Fibroblast of the conjunctiva (primary cell): Measurements from ENCODE around the gene ZPR1.
"Not testable (repeated sequence)": the region's sequence is repeated elsewhere in the genome, so short reads cannot be mapped to it uniquely, and the experiment has no call there.

Experiments
- DNase-seq: peaks from one replicate; pipeline ENCODE4 v3.0.0-alpha.2; 2010; ENCODE audit warnings: low read depth

ZPR1 gene

GRCh38 chr11:116792144-116792868 lies 4.5 kb upstream of the ZPR1 start:
- DNase-seq: no peak

- no peak for DNase-seq
Observed at GRCh38 chr11:116791813-116792143, 4.0 kb upstream of the ZPR1 start, which contains the start of gene APOA5. Gene APOA5, minus strand, starts transcription at chr11:116791879. Its CDS starts 19 bp downstream, at chr11:116791860.

GRCh38 chr11:116791002-116791812 lies 3.4 kb upstream of the ZPR1 start:
- DNase-seq: no peak

- DNase-seq: no peak
Observed at GRCh38 chr11:116790167-116791001, 2.6 kb upstream of the ZPR1 start.

GRCh38 chr11:116788975-116789374 lies 1.2 kb upstream of the ZPR1 start:
- no peak for DNase-seq

GRCh38 chr11:116788534-116788933 lies 711 bp upstream of the ZPR1 start:
- DNase-seq: no peak

GRCh38 chr11:116787436-116787785 lies 412 bp downstream of the ZPR1 start:
- no peak for DNase-seq

- DNase-seq: no peak
Observed at GRCh38 chr11:116786966-116787365, 857 bp downstream of the ZPR1 start.

- no peak for DNase-seq
Observed at GRCh38 chr11:116786326-116786725, 1.5 kb downstream of the ZPR1 start.

- no peak for DNase-seq
Observed at GRCh38 chr11:116782728-116783127, 5.1 kb downstream of the ZPR1 start.

- DNase-seq: no peak
Observed at GRCh38 chr11:116778556-116778955, 9.3 kb downstream of the ZPR1 start.

GRCh38 chr11:116777056-116777455 lies 10.8 kb downstream of the ZPR1 start:
- no peak for DNase-seq

- DNase-seq: no peak
Observed at GRCh38 chr11:116776522-116776984, 11.3 kb downstream of the ZPR1 start.

- no peak for DNase-seq
Observed at GRCh38 chr11:116775975-116776374, 11.8 kb downstream of the ZPR1 start.

- no peak for DNase-seq
Observed at GRCh38 chr11:116774661-116775060, 13.2 kb downstream of the ZPR1 start.

- DNase-seq: no peak
Observed at GRCh38 chr11:116773203-116774097, 14.4 kb downstream of the ZPR1 start.

GRCh38 chr11:116772443-116773202 lies 15.2 kb downstream of the ZPR1 start, which contains the start of gene BUD13:
Gene BUD13, minus strand, starts transcription at chr11:116772987. Its CDS starts 23 bp downstream, at chr11:116772964.
- peak; percentile 27 for DNase-seq

- no peak for DNase-seq
Observed at GRCh38 chr11:116771935-116772334, 15.9 kb downstream of the ZPR1 start.

GRCh38 chr11:116762132-116762531 lies 25.7 kb downstream of the ZPR1 start:
- DNase-seq: no peak

GRCh38 chr11:116756044-116756443 lies 31.8 kb downstream of the ZPR1 start:
- DNase-seq: not testable (repeated sequence)
